ENCODE results near the gene DLGAP1. TPM values are rescaled to one million over a fixed set of nuclear protein-coding genes. Genes with fewer than 3 reads are reported as not detected.

Gene DLGAP1
- total RNA-seq, 1 donor from 2014 or later, result 2.0 TPM

GRCh38 chr18:4357579-4357978 is 97.5 kb downstream of the DLGAP1 start:
- Histone ChIP-seq H3K36me3 (no peaks in the 10 kb centered on the region), H3K4me3 (no peak overlapping the region), H3K27ac (no peak overlapping the region), H3K9me3 (no peaks in the 10 kb centered on the region), H3K4me1 (no peaks in the 10 kb centered on the region), H3K27me3 (no peaks in the 10 kb centered on the region)
- DNase-seq (ENCODE audit: low spot score in 2 of 2), result no peak
- intact Hi-C loops (cut with DNase I), result no loop called here
- no peak for TF ChIP-seq CTCF (IDR thresholded peaks at IDR 0.05)

- TF ChIP-seq CTCF (IDR thresholded peaks at IDR 0.05), result no peak
- DNase-seq (ENCODE audit: low spot score in 2 of 2), result no peak
- Histone ChIP-seq H3K27me3 (no peaks in the 10 kb centered on the region), H3K36me3 (no peaks in the 10 kb centered on the region), H3K27ac (no peak overlapping the region), H3K9me3 (no peaks in the 10 kb centered on the region), H3K4me3 (no peak overlapping the region), H3K4me1 (no peaks in the 10 kb centered on the region)
- intact Hi-C loops (cut with DNase I), result no loop called here
These were observed 98.2 kb downstream of the DLGAP1 start for GRCh38 chr18:4356929-4357328.

- intact Hi-C loops (cut with DNase I), result no loop called here
- no peak for TF ChIP-seq CTCF (IDR thresholded peaks at IDR 0.05)
- H3K36me3 ChIP-seq, result no peaks in the 10 kb centered on the region
These were observed 101.2 kb downstream of the DLGAP1 start for GRCh38 chr18:4353853-4354418.

GRCh38 chr18:4352746-4353551 is 102.2 kb downstream of the DLGAP1 start:
- Histone ChIP-seq H3K4me3 (no peak overlapping the region), H3K4me1 (no peaks in the 10 kb centered on the region), H3K27me3 (no peaks in the 10 kb centered on the region), H3K36me3 (no peaks in the 10 kb centered on the region), H3K9me3 (no peaks in the 10 kb centered on the region), H3K27ac (no peak overlapping the region)
- DNase-seq (ENCODE audit: low spot score in 2 of 2), result no peak
- TF ChIP-seq CTCF (IDR thresholded peaks at IDR 0.05), result no peak
- intact Hi-C loops (cut with DNase I), result no loop called here

More at GRCh38 chr18:4353853-4354418, 101.2 kb downstream of the DLGAP1 start:
- DNase-seq (ENCODE audit: low spot score in 2 of 2), result no peak
- no peak overlapping the region for H3K27ac ChIP-seq
- no peaks in the 10 kb centered on the region for H3K4me1 ChIP-seq
- H3K9me3 ChIP-seq, result no peaks in the 10 kb centered on the region
- no peaks in the 10 kb centered on the region for H3K27me3 ChIP-seq
- H3K4me3 ChIP-seq, result no peak overlapping the region

GRCh38 chr18:4351005-4351404 is 104.1 kb downstream of the DLGAP1 start:
- Histone ChIP-seq H3K27me3 (no peaks in the 10 kb centered on the region), H3K36me3 (no peaks in the 10 kb centered on the region), H3K27ac (no peak overlapping the region), H3K9me3 (no peaks in the 10 kb centered on the region), H3K4me1 (no peaks in the 10 kb centered on the region), H3K4me3 (no peak overlapping the region)
- intact Hi-C loops (cut with DNase I), result no loop called here
- DNase-seq (ENCODE audit: low spot score in 2 of 2), result no peak
- no peak for TF ChIP-seq CTCF (IDR thresholded peaks at IDR 0.05)

Data from ascending aorta (tissue), 2 donors.